LNCaP clone FGC (cell line): ENCODE measurements around the gene TTC1.

Experiments
- DNase-seq: peaks from one replicate; pipeline ENCODE4 v3.0.0-alpha.2; 2011; ENCODE audit warnings: low read depth
- H3K4me3 ChIP-seq: 2 replicates; pipeline ENCODE4 v1.5.1; 2011; ENCODE audit warnings: mild to moderate bottlenecking, low read depth, low read length, control low read depth
- TF ChIP-seq, protein P1 (sequence below): IDR thresholded peaks from 2 replicates; pipeline ENCODE4 v1.5.1; 2012; ENCODE audit warnings: mild to moderate bottlenecking; ENCODE audit not compliant: control insufficient read depth, insufficient read depth; ENCODE audit errors: extremely low read depth

Gene TTC1

DNA sequence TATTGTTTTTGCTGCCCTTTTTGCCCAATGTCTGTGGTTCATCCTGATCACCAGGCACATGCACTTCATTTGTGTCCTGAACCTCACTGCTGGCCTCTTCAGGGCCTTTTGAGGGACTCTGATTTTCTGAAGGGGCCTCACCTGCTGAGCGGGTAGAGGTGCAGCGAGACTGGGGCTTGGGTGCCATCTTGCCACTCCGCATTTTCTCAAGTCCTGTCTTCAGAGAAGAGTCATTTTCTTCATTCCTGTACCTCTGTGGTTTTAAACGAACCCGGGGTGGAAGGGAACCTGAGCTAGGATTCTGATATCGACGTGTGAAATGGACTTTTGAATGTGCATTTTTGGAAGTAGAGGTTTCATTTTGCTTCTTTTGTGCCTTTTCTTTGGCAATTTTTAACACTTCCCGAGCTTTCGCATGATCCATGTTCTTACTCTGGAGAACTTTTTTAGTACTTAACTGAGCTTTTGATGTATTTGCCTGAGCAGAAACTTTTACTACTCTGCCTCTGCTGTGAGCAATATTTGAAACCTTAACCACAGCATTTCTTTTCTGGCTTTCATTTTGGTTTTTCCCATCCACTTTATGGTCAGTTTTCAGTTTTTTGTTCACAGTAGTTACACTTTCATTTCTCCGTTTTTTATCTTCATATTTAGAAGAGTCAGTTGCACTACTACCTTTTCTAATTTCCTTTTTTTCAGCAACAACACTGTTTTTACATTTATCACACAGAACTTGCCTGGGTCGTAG, 84.2 kb downstream of the TTC1 start:
- TF ChIP-seq, protein P1, sequence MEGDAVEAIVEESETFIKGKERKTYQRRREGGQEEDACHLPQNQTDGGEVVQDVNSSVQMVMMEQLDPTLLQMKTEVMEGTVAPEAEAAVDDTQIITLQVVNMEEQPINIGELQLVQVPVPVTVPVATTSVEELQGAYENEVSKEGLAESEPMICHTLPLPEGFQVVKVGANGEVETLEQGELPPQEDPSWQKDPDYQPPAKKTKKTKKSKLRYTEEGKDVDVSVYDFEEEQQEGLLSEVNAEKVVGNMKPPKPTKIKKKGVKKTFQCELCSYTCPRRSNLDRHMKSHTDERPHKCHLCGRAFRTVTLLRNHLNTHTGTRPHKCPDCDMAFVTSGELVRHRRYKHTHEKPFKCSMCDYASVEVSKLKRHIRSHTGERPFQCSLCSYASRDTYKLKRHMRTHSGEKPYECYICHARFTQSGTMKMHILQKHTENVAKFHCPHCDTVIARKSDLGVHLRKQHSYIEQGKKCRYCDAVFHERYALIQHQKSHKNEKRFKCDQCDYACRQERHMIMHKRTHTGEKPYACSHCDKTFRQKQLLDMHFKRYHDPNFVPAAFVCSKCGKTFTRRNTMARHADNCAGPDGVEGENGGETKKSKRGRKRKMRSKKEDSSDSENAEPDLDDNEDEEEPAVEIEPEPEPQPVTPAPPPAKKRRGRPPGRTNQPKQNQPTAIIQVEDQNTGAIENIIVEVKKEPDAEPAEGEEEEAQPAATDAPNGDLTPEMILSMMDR, result no peak
- H3K4me3 ChIP-seq, result no peak overlapping the region
- no peak for DNase-seq

DNA sequence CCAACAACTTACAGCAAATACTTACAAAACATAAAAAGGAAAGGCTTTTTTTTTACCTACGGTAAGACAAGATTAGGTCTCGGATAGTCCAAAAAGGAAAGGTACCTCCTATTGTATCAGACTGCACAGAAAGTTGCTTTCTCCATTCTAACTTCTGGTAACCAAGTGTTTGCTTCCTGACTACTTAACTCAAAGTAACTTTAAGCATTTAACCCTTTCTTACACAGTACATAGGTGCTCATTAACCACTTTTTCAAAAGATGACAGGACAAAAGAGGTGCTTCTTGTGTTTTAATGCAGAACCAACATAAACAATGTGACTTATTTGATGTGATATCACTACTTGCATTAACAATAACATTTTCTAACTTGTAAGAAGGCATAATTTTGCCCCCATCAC, 87.2 kb downstream of the TTC1 start:
- TF ChIP-seq, protein P1, result no peak
- H3K4me3 ChIP-seq, result no peak overlapping the region
- no peak for DNase-seq

DNA sequence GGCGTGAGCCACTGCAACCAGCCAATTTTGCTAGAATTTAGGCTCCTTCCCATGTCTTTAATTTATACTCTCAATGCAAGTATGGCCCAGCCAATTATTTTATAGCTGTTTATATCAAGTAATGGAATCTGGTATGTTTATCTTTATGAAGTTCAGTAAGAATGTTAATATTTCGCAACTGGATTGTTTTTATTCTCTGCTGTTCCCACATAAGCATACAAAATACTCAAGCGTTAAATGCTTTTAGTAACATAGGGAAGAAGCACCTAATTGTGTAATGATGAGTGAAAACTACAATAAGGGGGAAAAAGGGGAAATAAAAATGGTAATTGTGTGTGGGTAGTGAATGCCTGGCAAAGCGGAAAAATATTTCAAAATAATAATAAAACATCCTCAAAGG, 89.1 kb downstream of the TTC1 start:
- no peak overlapping the region for H3K4me3 ChIP-seq
- DNase-seq, result no peak
- TF ChIP-seq, protein P1, result no peak

DNA sequence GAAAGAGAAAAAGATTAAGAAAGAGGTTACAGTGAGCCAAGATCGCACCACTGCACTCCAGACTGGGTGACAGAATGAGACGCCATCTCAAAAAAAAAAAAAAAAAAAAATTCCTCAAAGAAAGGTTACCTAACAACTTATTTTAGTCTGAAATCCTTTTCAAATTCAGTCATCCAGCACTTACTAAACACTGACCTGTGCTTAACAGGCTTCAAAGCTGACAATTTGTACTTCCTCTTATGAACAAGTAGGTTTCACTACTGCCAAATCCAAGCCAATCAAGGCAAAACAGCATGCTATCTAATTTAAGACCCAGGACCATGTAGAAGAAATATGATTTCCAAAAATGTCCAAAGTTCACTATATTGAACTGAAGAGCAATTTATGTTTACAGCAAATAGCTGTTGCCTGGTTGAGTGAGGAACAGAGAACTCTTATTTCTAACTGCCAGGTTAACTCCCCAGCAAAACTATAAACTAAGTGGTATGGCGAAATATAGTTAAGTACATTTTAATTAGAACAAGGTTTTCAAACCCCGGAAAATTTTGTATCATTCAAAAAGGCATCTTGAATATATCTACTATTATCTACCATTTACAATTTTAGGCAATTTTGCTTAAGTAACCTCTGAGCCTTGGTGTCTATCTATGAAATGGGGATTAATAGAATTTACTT, 96.9 kb downstream of the TTC1 start:
- no peak overlapping the region for H3K4me3 ChIP-seq
- TF ChIP-seq, protein P1, result no peak

DNA sequence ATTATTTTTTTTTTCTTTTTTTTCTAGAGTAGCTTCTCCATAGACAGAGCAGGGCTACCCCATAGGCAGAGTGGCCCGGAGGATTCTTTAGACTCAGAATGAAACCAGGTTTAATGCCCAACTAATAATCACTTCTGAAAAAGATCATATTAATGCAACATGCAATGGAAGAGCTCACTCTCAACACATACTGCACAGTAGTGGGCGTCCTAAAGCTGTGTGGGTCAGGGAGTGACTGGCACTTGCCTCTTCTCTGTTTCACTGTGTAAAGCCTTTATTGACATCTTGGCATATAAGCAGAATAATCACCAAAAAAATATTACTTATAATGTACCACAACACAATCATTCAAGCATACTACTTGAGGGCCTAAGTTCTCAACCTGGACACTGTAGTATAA, 99.2 kb downstream of the TTC1 start:
- no peak for DNase-seq
- TF ChIP-seq, protein P1, result no peak
- H3K4me3 ChIP-seq, result no peak overlapping the region

More for the DNA sequence above, 96.9 kb downstream of the TTC1 start:
- no peak for DNase-seq
